H9 (cell line): ENCODE results near the gene PREX1. TPM values are rescaled to one million over a fixed set of nuclear protein-coding genes. Genes with fewer than 3 reads are reported as not detected.

ENCODE experiments used
- DNase-seq: peaks from one replicate; pipeline ENCODE4 v3.0.0-alpha.2; 2017
- H2AFZ ChIP-seq: one replicate; pipeline ENCODE4 v1.6.1; 2013; ENCODE audit warnings: mild to moderate bottlenecking, low read length, control low read depth, moderate library complexity
- H2AK5ac ChIP-seq: 2 replicates; pipeline ENCODE4 v1.6.1; 2013; ENCODE audit warnings: low read length, control low read depth, mixed read lengths; ENCODE audit not compliant: insufficient read length
- H2BK120ac ChIP-seq: one replicate; pipeline ENCODE4 v1.6.1; 2013; ENCODE audit warnings: low read depth, mild to moderate bottlenecking, low read length, control low read depth, inconsistent platforms; ENCODE audit not compliant: poor library complexity, severe bottlenecking
- H2BK12ac ChIP-seq: 2 replicates; pipeline ENCODE4 v1.6.1; 2013; ENCODE audit warnings: low read length, control low read depth, mixed read lengths, low read depth; ENCODE audit not compliant: insufficient read length
- H2BK15ac ChIP-seq: 2 replicates; pipeline ENCODE4 v1.6.1; 2013; ENCODE audit warnings: low read depth, low read length, control low read depth
- H2BK20ac ChIP-seq: one replicate; pipeline ENCODE4 v1.6.1; 2013; ENCODE audit warnings: low read depth, mild to moderate bottlenecking, low read length, control low read depth, inconsistent platforms; ENCODE audit not compliant: poor library complexity, severe bottlenecking
- H2BK5ac ChIP-seq: 2 replicates; pipeline ENCODE4 v1.6.1; 2013; ENCODE audit warnings: low read length, control low read depth, mixed read lengths; ENCODE audit not compliant: insufficient read length
- H3K14ac ChIP-seq: 2 replicates; pipeline ENCODE4 v1.6.1; 2013; ENCODE audit warnings: low read length, control low read depth; ENCODE audit not compliant: insufficient read depth
- H3K18ac ChIP-seq: 2 replicates; pipeline ENCODE4 v1.6.1; 2013; ENCODE audit warnings: low read depth, mild to moderate bottlenecking, mixed read lengths, low read length, control low read depth; ENCODE audit not compliant: insufficient read length
- H3K23ac ChIP-seq: 2 replicates; pipeline ENCODE4 v1.6.1; 2013; ENCODE audit warnings: low read length, control low read depth, mixed read lengths, low read depth; ENCODE audit not compliant: insufficient read length
- H3K23me2 ChIP-seq: 2 replicates; pipeline ENCODE4 v1.6.1; 2013; ENCODE audit warnings: low read depth, mild to moderate bottlenecking, mixed read lengths, low read length, control low read depth; ENCODE audit not compliant: insufficient read length, poor library complexity, severe bottlenecking
- H3K27ac ChIP-seq: 2 replicates; pipeline ENCODE4 v1.5.1; 2013; ENCODE audit warnings: low read length, control low read depth, mixed read lengths, low read depth; ENCODE audit not compliant: insufficient read length
- H3K27me3 ChIP-seq: 2 replicates; pipeline ENCODE4 v1.6.1; 2013; ENCODE audit warnings: low read length, control low read depth, inconsistent platforms; ENCODE audit not compliant: insufficient read depth
- H3K4ac ChIP-seq: 2 replicates; pipeline ENCODE4 v1.6.1; 2013; ENCODE audit warnings: low read depth, mild to moderate bottlenecking, control low read depth, inconsistent platforms, low read length, moderate library complexity
- H3K4me1 ChIP-seq: 2 replicates; pipeline ENCODE4 v1.6.1; 2013; ENCODE audit warnings: low read length, control low read depth, inconsistent platforms; ENCODE audit not compliant: insufficient read depth
- H3K4me2 ChIP-seq: 2 replicates; pipeline ENCODE4 v1.6.1; 2013; ENCODE audit warnings: low read length, control low read depth, mixed read lengths; ENCODE audit not compliant: insufficient read length, insufficient read depth
- H3K56ac ChIP-seq: 2 replicates; pipeline ENCODE4 v1.6.1; 2013; ENCODE audit warnings: low read depth, mild to moderate bottlenecking, mixed read lengths, low read length, control low read depth; ENCODE audit not compliant: insufficient read length
- H3K79me1 ChIP-seq: 2 replicates; pipeline ENCODE4 v1.6.1; 2013; ENCODE audit warnings: low read depth, mild to moderate bottlenecking, moderate library complexity, low read length, control low read depth, inconsistent platforms; ENCODE audit not compliant: insufficient read depth, poor library complexity, severe bottlenecking
- H3K79me2 ChIP-seq: 2 replicates; pipeline ENCODE4 v1.6.1; 2013; ENCODE audit warnings: low read length, control low read depth, inconsistent platforms; ENCODE audit not compliant: insufficient read depth
- H3K9ac ChIP-seq: 2 replicates; pipeline ENCODE4 v1.6.1; 2013; ENCODE audit warnings: low read length, control low read depth, mixed read lengths; ENCODE audit not compliant: insufficient read length; ENCODE audit errors: extremely low read depth
- H3K9me3 ChIP-seq: one replicate; pipeline ENCODE4 v1.6.1; 2013; ENCODE audit warnings: low read depth, low read length, inconsistent platforms; ENCODE audit not compliant: control insufficient read depth
- H3T11ph ChIP-seq: one replicate; pipeline ENCODE4 v1.6.1; 2013; ENCODE audit warnings: mild to moderate bottlenecking, low read length, control low read depth, inconsistent platforms
- H4K20me1 ChIP-seq: one replicate; pipeline ENCODE4 v1.6.1; 2013; ENCODE audit not compliant: control insufficient read depth, insufficient read length, insufficient read depth
- H4K5ac ChIP-seq: 2 replicates; pipeline ENCODE4 v1.6.1; 2013; ENCODE audit warnings: low read depth, mild to moderate bottlenecking, mixed read lengths, low read length, control low read depth; ENCODE audit not compliant: insufficient read length
- H4K8ac ChIP-seq: replicated peaks from 2 replicates; pipeline ENCODE4 v1.6.1; 2013; ENCODE audit warnings: low read length, control low read depth, mixed read lengths, low read depth; ENCODE audit not compliant: insufficient read length
- H4K91ac ChIP-seq: 2 replicates; pipeline ENCODE4 v1.6.1; 2013; ENCODE audit warnings: low read depth, mild to moderate bottlenecking, moderate library complexity, mixed read lengths, low read length, control low read depth; ENCODE audit not compliant: insufficient read length
- H3K27ac Mint-ChIP-seq, 3 experiments: 2 replicates in 2 of 3; 3 replicates in 1 of 3; pipeline ENCODE4 v1.8.0; 2020 to 2021; ENCODE audit warnings: mixed read lengths in 3 of 3, mild to moderate bottlenecking in 1 of 3, moderate library complexity in 1 of 3
- H3K27me3 Mint-ChIP-seq: 2 replicates; pipeline ENCODE4 v1.8.0; 2021; ENCODE audit warnings: low read depth, mild to moderate bottlenecking, moderate library complexity, mixed read lengths
- H3K36me3 Mint-ChIP-seq, 3 experiments: 2 replicates in 2 of 3; 3 replicates in 1 of 3; pipeline ENCODE4 v1.8.0; 2020 to 2021; ENCODE audit warnings: low read depth in 3 of 3, mixed read lengths in 3 of 3; ENCODE audit not compliant: insufficient read depth in 1 of 3
- H3K4me1 Mint-ChIP-seq, 2 experiments: 2 replicates each; pipeline ENCODE4 v1.8.0; 2020; ENCODE audit warnings: mixed read lengths in 2 of 2
- H3K4me3 Mint-ChIP-seq, 2 experiments: 2 replicates in 1 of 2; 3 replicates in 1 of 2; pipeline ENCODE4 v1.8.0; 2020 to 2021; ENCODE audit warnings: mild to moderate bottlenecking in 2 of 2, mixed read lengths in 2 of 2, moderate library complexity in 1 of 2
- H3K9me3 Mint-ChIP-seq, 2 experiments: 2 replicates in 1 of 2; 3 replicates in 1 of 2; pipeline ENCODE4 v1.8.0; 2020; ENCODE audit warnings: mild to moderate bottlenecking in 2 of 2, mixed read lengths in 2 of 2, moderate library complexity in 1 of 2
- CTCF ChIP-seq: fragments of 200-600 bp; sonication (generic); conservative IDR thresholded peaks from 3 replicates; pipeline ENCODE4 v1.8.0; 2021; ENCODE audit warnings: antibody characterized with exemption, mild to moderate bottlenecking
- WGBS: extraction: QIAGEN DNeasy Blood & Tissue Kit; methylation state at CpG from one replicate; pipeline ENCODE4 v1.1.7; 2013; ENCODE audit warnings: missing lambda C conversion rate, low lambda C conversion rate, mixed read lengths; ENCODE audit not compliant: insufficient read length; ENCODE audit errors: extremely low coverage; 5-methylcytosine and 5-hydroxymethylcytosine counted together
- total RNA-seq: library from RNA; stranded (reverse); gene quantifications from 2 replicates; pipeline ENCODE4 v1.2.1, GENCODE V29; 2021

Gene PREX1
- total RNA-seq, 1 experiment from 2014 or later, result 6.6 TPM

DNA sequence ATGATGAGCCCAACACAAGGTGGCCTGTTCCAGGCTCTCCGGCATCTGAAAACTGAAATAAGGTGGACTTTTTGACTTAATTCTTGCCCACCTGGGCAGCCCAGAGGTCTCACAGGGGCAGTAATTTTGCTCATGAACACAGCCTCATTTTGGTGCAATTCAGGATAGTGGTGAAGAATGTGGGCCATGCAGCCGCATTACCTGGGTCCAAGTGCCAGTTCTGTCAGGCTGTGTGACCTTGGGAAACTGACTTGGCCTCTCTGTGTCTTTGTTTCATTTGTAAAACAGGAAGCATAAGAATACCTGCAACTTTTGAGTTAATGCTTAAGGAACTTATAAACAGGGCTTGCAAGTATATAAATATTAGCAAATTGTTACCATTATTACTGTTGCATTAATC is 5.6 kb downstream of the PREX1 start:
- Mint-ChIP-seq H3K4me3 (no peak overlapping the region), H3K9me3 (no peaks in the 10 kb centered on the region; a peak in 2 of 5 replicates), H3K4me1 (peaks cover 40 to 56% of the 10 kb centered on the region in 2 experiments), H3K27ac (no peak overlapping the region), H3K27me3 (peaks cover 67% of the 10 kb centered on the region), H3K36me3 (no peaks in the 10 kb centered on the region)
- H2BK20ac ChIP-seq, result no peak overlapping the region
- H3K79me2 ChIP-seq, result no peaks in the 10 kb centered on the region
- no peak for TF ChIP-seq CTCF
- H3K18ac ChIP-seq, result no peak overlapping the region
- H3K23ac ChIP-seq, result no peak overlapping the region
- H3K56ac ChIP-seq, result no peak overlapping the region
- H2BK5ac ChIP-seq, result no peak overlapping the region
- H3K4me2 ChIP-seq, result no peak overlapping the region
- no peak overlapping the region for H3T11ph ChIP-seq
- no peaks in the 10 kb centered on the region for H3K9me3 ChIP-seq
- peaks cover 10% of the 10 kb centered on the region for H3K27me3 ChIP-seq
- no peak overlapping the region for H3K27ac ChIP-seq
- no peak overlapping the region for H3K14ac ChIP-seq
- H2BK15ac ChIP-seq, result no peak overlapping the region
- H4K5ac ChIP-seq, result no peak overlapping the region
- no peak overlapping the region for H2AK5ac ChIP-seq
- H3K23me2 ChIP-seq, result peaks cover 6% of the 10 kb centered on the region
- no peak overlapping the region for H3K4ac ChIP-seq
- H4K8ac ChIP-seq, result no peak overlapping the region
- no peak overlapping the region for H2BK120ac ChIP-seq
- no peak for DNase-seq
- H2AFZ ChIP-seq, result no peak overlapping the region
- no peaks in the 10 kb centered on the region for H4K20me1 ChIP-seq
- WGBS, result no CpG with 5 or more reads among the region's 2 CpGs
- H3K79me1 ChIP-seq, result no peaks in the 10 kb centered on the region
- no peaks in the 10 kb centered on the region; the same call in 1 of the 2 replicates for H3K4me1 ChIP-seq
- no peak overlapping the region for H3K9ac ChIP-seq
- H4K91ac ChIP-seq, result no peak overlapping the region
- H2BK12ac ChIP-seq, result no peak overlapping the region
